Measurements from ENCODE around the gene FHOD1. TPM values are rescaled to one million over a fixed set of nuclear protein-coding genes. Genes with fewer than 3 reads are reported as not detected.

Gene FHOD1
- total RNA-seq, 6 experiments from 2014 or later, result 46.3 to 55.9 (median 51.1) TPM

GRCh38 chr16:67227567-67227921 is 19.7 kb downstream of the FHOD1 start:
- Mint-ChIP-seq H3K4me3 (peak overlapping the region; percentile 98), H3K36me3 (ENCODE audit: low read depth) (peaks cover 17% of the 10 kb centered on the region), H3K9me3 (no peaks in the 10 kb centered on the region), H3K27ac (peak overlapping the region; percentile 92), H3K27me3 (ENCODE audit: insufficient read depth) (peaks cover 8% of the 10 kb centered on the region), H3K4me1 (ENCODE audit: low read depth) (peaks cover 34% of the 10 kb centered on the region)
- TF ChIP-seq CTCF (IDR thresholded peaks at IDR 0.05), result no peak
- no peak for DNase-seq

- Mint-ChIP-seq H3K4me1 (ENCODE audit: low read depth) (peaks cover 34% of the 10 kb centered on the region), H3K36me3 (ENCODE audit: low read depth) (peaks cover 17% of the 10 kb centered on the region), H3K4me3 (peak within 1 kb of the TSS; percentile 98), H3K9me3 (no peaks in the 10 kb centered on the region), H3K27ac (peak within 1 kb of the TSS; percentile 95), H3K27me3 (ENCODE audit: insufficient read depth) (peaks cover 8% of the 10 kb centered on the region)
- DNase-seq, result peak; percentile 98
- peak; percentile 45; the same call in 1 of the 2 replicates for TF ChIP-seq CTCF (IDR thresholded peaks at IDR 0.05)
Measured at GRCh38 chr16:67226804-67227566, 20.3 kb downstream of the FHOD1 start, which contains the start of gene TMEM208. TSS of gene TMEM208 (plus strand) at chr16:67227130. CDS start at chr16:67227219, 89 bp downstream.

GRCh38 chr16:67226295-67226803 is 20.9 kb downstream of the FHOD1 start:
- Mint-ChIP-seq H3K27ac (peak overlapping the region; percentile 95), H3K9me3 (no peaks in the 10 kb centered on the region), H3K27me3 (ENCODE audit: insufficient read depth) (peaks cover 8% of the 10 kb centered on the region), H3K4me3 (peak overlapping the region; percentile 98), H3K4me1 (ENCODE audit: low read depth) (peaks cover 34% of the 10 kb centered on the region), H3K36me3 (ENCODE audit: low read depth) (peaks cover 17% of the 10 kb centered on the region)
- DNase-seq, result no peak
- TF ChIP-seq CTCF (IDR thresholded peaks at IDR 0.05), result no peak

- H3K9me3 Mint-ChIP-seq, result no peaks in the 10 kb centered on the region
- H3K27me3 Mint-ChIP-seq (ENCODE audit: insufficient read depth), result peaks cover 8% of the 10 kb centered on the region
- H3K4me1 Mint-ChIP-seq (ENCODE audit: low read depth), result peaks cover 34% of the 10 kb centered on the region
- no peak overlapping the region for H3K27ac Mint-ChIP-seq
- no peak for DNase-seq
- H3K4me3 Mint-ChIP-seq, result no peak overlapping the region
- peaks cover 27% of the 10 kb centered on the region for H3K36me3 Mint-ChIP-seq (ENCODE audit: low read depth)
- TF ChIP-seq CTCF (IDR thresholded peaks at IDR 0.05), result no peak
Measured at GRCh38 chr16:67223992-67224391, 23.3 kb downstream of the FHOD1 start.

- no peak for TF ChIP-seq CTCF (IDR thresholded peaks at IDR 0.05)
- peak overlapping the region; percentile 20; the same call in 1 of the 2 replicates for H3K27ac Mint-ChIP-seq
- H3K4me3 Mint-ChIP-seq, result no peak overlapping the region
- H3K9me3 Mint-ChIP-seq, result no peaks in the 10 kb centered on the region
- peaks cover 20% of the 10 kb centered on the region for H3K36me3 Mint-ChIP-seq (ENCODE audit: low read depth)
- peaks cover 32% of the 10 kb centered on the region for H3K4me1 Mint-ChIP-seq (ENCODE audit: low read depth)
- no peak for DNase-seq
- peaks cover 5% of the 10 kb centered on the region; the same call in 1 of the 2 replicates for H3K27me3 Mint-ChIP-seq (ENCODE audit: insufficient read depth)
Measured at GRCh38 chr16:67216612-67217490, 30.4 kb downstream of the FHOD1 start.
